DMS114 treated with DMSO at 0.1 percent for 48 hours (cell line): ENCODE results near the gene PCDHA1.
A peak's percentile ranks its signal among the peaks of the same experiment; 100 is the strongest.

Source experiments
- DNase-seq: peaks from one replicate; lab custom pipeline; 2025; ENCODE audit not compliant: unreplicated experiment; lab: John Stamatoyannopoulos, UW

Gene PCDHA1

DNA sequence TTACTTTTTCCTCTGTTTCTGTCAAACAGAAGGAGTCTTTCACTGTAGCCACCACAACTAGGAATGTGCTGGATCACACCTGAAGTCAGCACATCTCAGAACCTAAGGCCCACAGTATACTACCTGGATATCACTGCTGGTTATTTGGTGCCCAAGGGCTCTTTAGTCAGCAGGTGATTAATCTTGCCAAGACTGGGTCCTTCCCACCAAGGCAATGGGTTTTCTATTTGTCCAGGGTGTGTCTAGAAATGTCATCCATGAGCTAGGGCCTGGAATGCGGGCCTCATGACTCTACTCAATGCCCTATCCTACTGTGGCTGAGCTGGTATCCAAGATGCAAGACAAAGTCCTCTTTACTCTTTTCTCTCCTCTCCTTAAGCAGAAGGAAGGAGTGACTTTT lies 130.4 kb downstream of the PCDHA1 start:
- no peak for DNase-seq

GRCh38 chr5:140923601-140924000 lies 137.7 kb downstream of the PCDHA1 start:
- DNase-seq = no peak

GRCh38 chr5:140925806-140926442 lies 140.0 kb downstream of the PCDHA1 start, which contains the start of gene PCDHAC1:
Gene PCDHAC1 (plus strand): TSS chr5:140926299. CDS start chr5:140926893, 594 bp downstream.
- no peak for DNase-seq

GRCh38 chr5:140926443-140927227 lies 140.7 kb downstream of the PCDHA1 start:
- DNase-seq = peak; percentile 84

- no peak for DNase-seq
Measured at GRCh38 chr5:140927228-140927573, 141.3 kb downstream of the PCDHA1 start.

DNA sequence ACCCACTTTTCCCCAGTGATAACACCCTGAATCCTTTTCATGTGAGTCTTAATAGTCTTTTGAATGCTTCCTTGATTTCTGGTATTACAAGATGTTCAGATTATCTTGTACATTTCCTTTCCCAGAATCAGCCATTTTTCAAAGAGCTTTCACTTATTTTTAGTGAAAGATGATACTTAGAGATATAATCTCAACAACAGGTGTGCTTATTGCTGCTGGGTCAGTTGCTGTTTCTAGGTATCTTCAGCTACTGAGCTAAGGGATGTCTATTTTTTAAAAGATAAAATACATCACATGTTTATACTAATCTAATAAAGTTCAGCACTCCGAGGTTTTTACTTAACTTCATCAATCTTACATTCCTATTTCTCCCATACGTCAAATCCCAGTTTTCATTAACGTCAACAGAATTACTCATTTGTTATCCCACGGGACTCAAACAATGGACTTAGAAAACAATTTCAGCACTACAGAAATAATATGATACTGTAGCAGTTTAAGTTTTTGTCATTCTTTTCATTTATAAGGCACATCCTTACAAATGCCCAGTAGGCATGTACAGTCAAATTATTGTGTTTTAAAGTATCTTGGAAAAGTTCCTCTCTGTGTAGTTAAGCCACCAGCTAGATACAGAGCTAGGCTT lies 149.1 kb downstream of the PCDHA1 start:
- no peak for DNase-seq

DNA sequence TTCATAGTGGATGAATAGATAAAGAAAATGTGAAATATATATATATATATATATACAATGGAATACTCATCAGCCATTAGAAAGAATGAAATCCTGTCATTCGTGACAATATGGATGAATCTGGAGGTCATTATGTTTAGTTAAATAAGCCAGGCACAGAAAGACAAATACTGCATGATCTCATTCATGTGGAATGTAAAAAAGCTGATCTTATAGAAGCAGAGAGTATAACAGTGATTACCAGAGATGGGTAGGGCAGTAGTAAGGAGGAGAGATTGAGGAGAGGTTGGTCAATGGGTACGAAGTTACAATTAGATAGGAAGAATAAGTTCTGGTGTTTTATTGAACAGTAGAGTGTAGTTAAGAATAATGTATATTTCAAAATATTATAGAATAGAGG lies 160.6 kb downstream of the PCDHA1 start:
- DNase-seq = no peak

- no peak for DNase-seq
Measured at GRCh38 chr5:140951636-140952035, 165.7 kb downstream of the PCDHA1 start.

DNA sequence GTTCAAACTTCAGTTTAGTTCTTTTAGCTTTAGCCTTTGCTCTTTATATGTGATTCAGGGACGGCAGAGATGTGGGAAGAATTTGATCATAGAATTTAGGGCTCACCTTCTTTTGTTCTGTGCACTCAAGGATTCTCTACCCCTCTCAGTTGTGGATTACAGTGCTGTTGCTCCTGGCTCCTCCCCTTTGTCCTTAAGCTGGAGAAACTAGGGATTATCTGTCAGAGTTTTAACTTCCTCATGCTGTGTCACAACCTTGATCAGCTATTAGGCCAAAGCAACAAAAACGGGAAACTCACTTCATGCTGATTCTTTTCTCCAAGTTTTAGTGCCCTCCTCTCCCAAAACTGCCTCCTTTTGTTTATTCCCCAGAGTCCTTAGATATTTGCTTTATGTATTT lies 167.3 kb downstream of the PCDHA1 start:
- DNase-seq = no peak

GRCh38 chr5:140962190-140962589 lies 176.2 kb downstream of the PCDHA1 start:
- DNase-seq = no peak

- no peak for DNase-seq
Measured at GRCh38 chr5:140964356-140964755, 178.4 kb downstream of the PCDHA1 start.

- no peak for DNase-seq
Measured at GRCh38 chr5:140965905-140966292, 180.0 kb downstream of the PCDHA1 start.

GRCh38 chr5:140966293-140967225 lies 180.6 kb downstream of the PCDHA1 start, which contains the start of gene PCDHAC2:
Gene PCDHAC2 (plus strand): TSS chr5:140966476. CDS start chr5:140966767, 291 bp downstream.
- peak; percentile 67 for DNase-seq

DNA sequence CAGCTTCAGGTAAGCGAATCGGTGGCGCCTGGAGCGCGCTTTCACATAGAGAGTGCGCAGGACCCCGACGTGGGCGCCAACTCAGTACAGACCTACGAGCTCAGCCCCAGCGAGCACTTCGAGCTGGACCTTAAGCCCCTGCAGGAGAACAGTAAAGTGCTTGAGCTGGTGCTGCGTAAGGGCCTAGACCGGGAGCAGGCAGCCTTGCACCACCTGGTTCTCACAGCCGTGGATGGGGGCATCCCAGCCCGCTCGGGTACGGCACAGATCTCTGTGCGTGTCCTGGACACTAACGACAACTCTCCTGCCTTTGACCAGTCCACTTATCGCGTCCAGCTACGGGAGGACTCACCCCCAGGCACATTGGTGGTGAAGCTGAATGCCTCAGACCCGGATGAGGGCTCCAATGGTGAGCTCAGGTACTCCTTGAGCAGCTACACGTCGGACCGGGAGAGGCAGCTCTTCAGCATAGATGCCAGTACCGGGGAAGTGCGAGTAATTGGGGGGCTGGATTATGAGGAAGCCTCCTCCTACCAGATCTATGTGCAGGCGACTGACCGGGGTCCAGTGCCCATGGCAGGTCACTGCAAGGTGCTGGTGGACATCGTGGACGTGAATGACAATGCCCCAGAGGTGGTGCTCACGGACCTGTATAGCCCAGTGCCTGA lies 181.4 kb downstream of the PCDHA1 start:
- DNase-seq = no peak

GRCh38 chr5:140969880-140970279 lies 183.9 kb downstream of the PCDHA1 start:
- DNase-seq = no peak

DNA sequence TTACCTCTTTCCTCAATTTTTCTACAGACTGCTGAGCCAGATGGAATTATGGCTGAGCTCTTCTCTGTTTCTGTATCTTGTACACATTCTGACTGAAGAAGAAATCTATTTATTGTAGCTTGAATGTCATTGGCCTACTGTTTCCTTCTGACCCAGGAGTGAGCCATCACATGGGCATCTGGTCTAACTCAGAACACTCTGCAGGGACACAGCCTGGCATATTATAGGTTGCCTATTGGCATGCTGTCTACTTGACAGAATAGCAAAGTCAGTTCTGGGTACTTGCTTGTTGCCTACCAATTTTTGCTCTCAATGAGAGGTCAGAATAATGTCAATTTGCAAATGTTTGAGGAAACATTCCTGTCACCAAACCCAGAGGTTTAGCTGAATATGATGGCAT lies 187.6 kb downstream of the PCDHA1 start:
- DNase-seq = no peak

- DNase-seq = no peak
Measured at GRCh38 chr5:140977003-140977402, 191.1 kb downstream of the PCDHA1 start.

DNA sequence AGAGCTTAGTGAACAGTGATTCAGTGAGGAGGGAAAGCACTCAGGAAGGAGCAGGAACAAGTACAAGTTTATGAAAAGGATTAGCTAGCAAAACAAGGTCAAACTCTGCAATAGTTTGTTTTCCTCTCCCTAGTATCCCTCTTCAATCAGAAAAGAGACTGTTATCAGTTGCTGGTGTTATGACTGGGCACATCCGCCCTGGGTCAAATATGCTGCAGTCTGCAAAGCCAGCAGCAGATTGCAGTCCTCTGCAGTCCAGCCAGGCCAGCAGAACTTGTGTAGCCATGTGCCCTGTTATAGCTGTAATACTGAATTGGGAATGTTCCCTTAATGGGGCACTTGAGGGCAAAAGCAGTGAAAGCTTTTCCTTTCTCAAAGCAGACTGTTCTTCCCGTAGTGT lies 192.3 kb downstream of the PCDHA1 start:
- DNase-seq = no peak

DNA sequence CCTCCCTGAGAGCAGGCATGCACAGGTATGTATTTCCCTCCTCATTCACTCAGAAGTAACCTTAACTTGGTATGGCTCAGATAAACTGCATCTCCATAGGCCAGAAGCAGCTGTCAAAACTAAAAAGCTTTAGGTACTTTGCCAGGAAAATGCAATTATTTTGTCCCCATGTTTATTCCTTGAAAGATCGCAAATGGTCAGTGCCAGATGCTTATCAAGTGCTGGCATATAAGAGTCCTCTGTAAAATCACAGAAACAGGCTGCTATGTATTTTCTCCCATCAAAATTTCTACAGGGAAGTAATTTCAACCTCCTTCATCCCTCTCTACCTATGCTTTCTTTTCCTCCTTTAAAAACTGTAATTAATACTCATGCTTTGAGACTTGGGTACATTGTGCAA lies 193.0 kb downstream of the PCDHA1 start:
- no peak for DNase-seq

GRCh38 chr5:140982083-140982716 lies 196.3 kb downstream of the PCDHA1 start:
- DNase-seq = no peak
